ENCODE data around the gene CTSL. TPM values are rescaled to one million over a fixed set of nuclear protein-coding genes. Genes with fewer than 3 reads are reported as not detected.

The CTSL gene
- total and polyA plus RNA-seq, 11 donors: 86.6 to 382 (median 130) TPM

DNA sequence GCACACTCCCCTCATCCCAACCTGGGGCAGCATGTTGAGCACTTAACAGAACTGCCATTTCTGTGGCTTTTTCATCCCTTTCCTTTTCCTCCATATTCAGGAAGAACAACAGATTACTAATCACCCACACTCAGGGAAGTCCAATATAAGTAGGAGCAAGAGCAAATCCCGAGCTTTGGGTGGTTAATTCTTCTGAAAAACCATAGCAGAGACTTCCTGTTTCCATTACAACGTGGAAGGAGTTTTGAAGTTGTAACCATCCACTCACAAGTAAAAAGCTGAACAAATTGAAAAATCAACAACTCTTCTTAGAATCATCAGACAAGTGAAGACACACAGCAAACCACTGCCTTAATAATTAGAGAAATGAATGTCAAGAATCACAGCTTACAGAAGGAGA is 8.2 kb downstream of the CTSL start:
- no peak for TF ChIP-seq POLR2A (IDR thresholded peaks at IDR 0.05)
- TF ChIP-seq, protein P1, sequence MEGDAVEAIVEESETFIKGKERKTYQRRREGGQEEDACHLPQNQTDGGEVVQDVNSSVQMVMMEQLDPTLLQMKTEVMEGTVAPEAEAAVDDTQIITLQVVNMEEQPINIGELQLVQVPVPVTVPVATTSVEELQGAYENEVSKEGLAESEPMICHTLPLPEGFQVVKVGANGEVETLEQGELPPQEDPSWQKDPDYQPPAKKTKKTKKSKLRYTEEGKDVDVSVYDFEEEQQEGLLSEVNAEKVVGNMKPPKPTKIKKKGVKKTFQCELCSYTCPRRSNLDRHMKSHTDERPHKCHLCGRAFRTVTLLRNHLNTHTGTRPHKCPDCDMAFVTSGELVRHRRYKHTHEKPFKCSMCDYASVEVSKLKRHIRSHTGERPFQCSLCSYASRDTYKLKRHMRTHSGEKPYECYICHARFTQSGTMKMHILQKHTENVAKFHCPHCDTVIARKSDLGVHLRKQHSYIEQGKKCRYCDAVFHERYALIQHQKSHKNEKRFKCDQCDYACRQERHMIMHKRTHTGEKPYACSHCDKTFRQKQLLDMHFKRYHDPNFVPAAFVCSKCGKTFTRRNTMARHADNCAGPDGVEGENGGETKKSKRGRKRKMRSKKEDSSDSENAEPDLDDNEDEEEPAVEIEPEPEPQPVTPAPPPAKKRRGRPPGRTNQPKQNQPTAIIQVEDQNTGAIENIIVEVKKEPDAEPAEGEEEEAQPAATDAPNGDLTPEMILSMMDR (IDR thresholded peaks at IDR 0.05): no peak
- WGBS, 4 donors: 45 to 59% (median 56%) methylated on average over 2 of the region's 2 CpGs
- Histone ChIP-seq H3K27me3 (peaks cover 0 to 14% (median 0%) of the 10 kb centered on the region in 9 donors), H3K27ac (no peak overlapping the region), H3K4me3 (no peak overlapping the region), H3K9me3 (no peaks in the 10 kb centered on the region), H3K36me3 (peaks cover 0 to 37% (median 33%) of the 10 kb centered on the region in 9 donors), H3K4me1 (peaks cover 0 to 16% (median under 1%) of the 10 kb centered on the region in 12 donors)
- DNase-seq (no peak), ATAC-seq (no peak)
- intact Hi-C loops (cut with DNase I): loop anchor here in 1 of 10 donors (10.0 kb wide), 1 partner anchor 59 kb away; no protein-coding TSS in a partner anchor

DNA sequence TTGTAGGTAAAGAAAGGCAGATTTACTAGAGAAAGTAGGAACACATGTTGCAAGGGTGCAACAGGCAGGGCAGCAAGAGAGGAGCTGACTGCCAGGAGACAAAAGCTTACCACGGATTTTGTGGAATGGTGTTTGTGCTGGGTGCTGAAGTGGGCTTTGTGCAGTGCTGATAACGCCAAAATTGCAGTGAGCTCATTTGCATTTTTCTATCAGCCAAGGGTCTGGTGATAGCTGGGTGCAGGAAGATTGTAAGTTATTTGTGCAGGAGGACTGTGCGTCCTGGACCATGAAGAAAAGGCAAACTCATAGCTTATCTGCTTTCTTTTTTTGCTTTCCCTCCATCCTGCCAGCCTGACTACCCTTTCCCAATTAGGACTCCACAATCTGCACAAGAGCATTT is 13.6 kb downstream of the CTSL start:
- Histone ChIP-seq H3K36me3 (no peaks in the 10 kb centered on the region), H3K9me3 (peaks cover 0 to 15% (median 6%) of the 10 kb centered on the region in 12 donors), H3K4me3 (no peak overlapping the region), H3K4me1 (no peaks in the 10 kb centered on the region), H3K27me3 (peaks cover 0 to 14% (median 0%) of the 10 kb centered on the region in 9 donors), H3K27ac (no peak overlapping the region)
- no peak for TF ChIP-seq POLR2A (IDR thresholded peaks at IDR 0.05)
- TF ChIP-seq, protein P1 (IDR thresholded peaks at IDR 0.05): no peak
- intact Hi-C loops (cut with DNase I): loop anchor here in 1 of 10 donors (10.0 kb wide), 1 partner anchor 65 kb away; no protein-coding TSS in a partner anchor
- ATAC-seq: no peak
- WGBS, 4 donors: 39 to 64% (median 47%) methylated on average over 3 of the region's 3 CpGs
- no peak for DNase-seq

GRCh38 chr9:87740209-87740608 is 14.3 kb downstream of the CTSL start:
- H3K9me3 ChIP-seq: peaks cover 0 to 15% (median 6%) of the 10 kb centered on the region in 12 donors
- H3K4me1 ChIP-seq: no peaks in the 10 kb centered on the region
- DNase-seq: no peak
- TF ChIP-seq POLR2A (IDR thresholded peaks at IDR 0.05): no peak
- TF ChIP-seq, protein P1 (IDR thresholded peaks at IDR 0.05): no peak
- no peak for ATAC-seq
- H3K4me3 ChIP-seq: no peak overlapping the region
- H3K36me3 ChIP-seq: no peaks in the 10 kb centered on the region
- intact Hi-C loops (cut with DNase I): loop anchor here in 1 of 10 donors (10.0 kb wide), 1 partner anchor 65 kb away; no protein-coding TSS in a partner anchor
- H3K27me3 ChIP-seq: peaks cover 0 to 13% (median 0%) of the 10 kb centered on the region in 9 donors
- WGBS, 4 donors: 52 to 64% (median 57%) methylated on average over 3 of the region's 3 CpGs
- H3K27ac ChIP-seq: no peak overlapping the region

DNA sequence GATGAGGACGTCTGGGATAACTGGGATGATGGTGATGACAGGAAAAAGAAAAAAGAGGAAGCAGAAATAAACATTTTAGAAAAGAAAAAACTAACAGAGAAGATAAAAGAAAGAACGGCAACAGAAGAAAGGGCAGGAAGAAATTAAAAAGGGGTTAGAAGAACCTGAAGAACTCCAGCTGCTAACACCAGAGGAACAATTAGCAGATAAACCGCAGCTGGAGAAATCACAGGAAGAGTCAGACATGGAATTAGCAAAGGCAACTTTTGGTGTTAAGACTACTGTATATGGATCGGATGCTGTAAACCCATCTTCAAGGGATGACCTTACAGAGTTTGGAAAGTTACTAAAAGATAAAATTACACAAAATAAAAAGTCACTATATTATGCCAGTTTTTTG is 15.4 kb downstream of the CTSL start:
- intact Hi-C loops (cut with DNase I): loop anchor here in 1 of 10 donors (10.0 kb wide), 1 partner anchor 63 kb away; no protein-coding TSS in a partner anchor
- peaks cover 0 to 15% (median 6%) of the 10 kb centered on the region in 12 donors for H3K9me3 ChIP-seq
- no peaks in the 10 kb centered on the region for H3K36me3 ChIP-seq
- ATAC-seq (no peak), DNase-seq (no peak)
- H3K27me3 ChIP-seq: peaks cover 0 to 11% (median 0%) of the 10 kb centered on the region in 9 donors
- no peaks in the 10 kb centered on the region for H3K4me1 ChIP-seq
- no peak overlapping the region for H3K4me3 ChIP-seq
- TF ChIP-seq, protein P1 (IDR thresholded peaks at IDR 0.05): no peak
- no peak for TF ChIP-seq POLR2A (IDR thresholded peaks at IDR 0.05)
- no peak overlapping the region for H3K27ac ChIP-seq
- WGBS, 4 donors: 30 to 42% (median 35%) methylated on average over 4 of the region's 4 CpGs

Data from heart left ventricle (tissue), 16 donors.